HEK293 (cell line): ENCODE measurements around the gene ZBTB43.

Experiments used
- ZNF518A ChIP-seq: fragments of 450-650 bp; formaldehyde crosslinking; conservative IDR thresholded peaks from 2 replicates; pipeline ENCODE4 v1.5.1; 2016; ENCODE audit warnings: low read depth, missing biosample characterization, missing genetic modification characterization

The ZBTB43 gene

GRCh38 chr9:126886897-126887296 lies 82.1 kb downstream of the ZBTB43 start (continued):
- no peak for TF ChIP-seq ZNF518A (tag by site-specific recombination)
